HG03565 (cell line): Measurements from ENCODE around the gene UBE2E3.

Experiments
- ATAC-seq: cut with Tn5 transposase; IDR thresholded peaks from one replicate; pipeline ENCODE4 v1.9.1; 2021; ENCODE audit warnings: mild to moderate bottlenecking, moderate library complexity; ENCODE audit not compliant: unreplicated experiment

UBE2E3 gene

GRCh38 chr2:180978903-180979748 lies 1.3 kb upstream of the UBE2E3 start:
- no peak for ATAC-seq

DNA sequence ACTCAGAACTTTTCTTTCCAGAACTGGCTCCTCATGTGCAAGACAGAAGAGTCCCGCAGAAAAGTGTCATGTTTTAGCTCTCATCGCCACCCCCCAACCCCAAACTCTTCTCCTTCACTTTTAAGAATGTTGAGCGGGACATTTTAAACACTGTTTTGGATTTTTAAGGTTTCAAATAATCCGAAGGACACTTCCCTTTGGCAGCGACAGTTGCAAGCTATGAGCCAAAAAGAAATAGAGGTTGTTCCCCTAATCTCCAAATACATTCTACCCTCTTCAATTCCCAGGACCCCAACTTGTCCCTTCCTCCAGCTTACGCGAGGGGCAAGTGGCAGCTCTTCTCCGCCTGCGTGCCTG lies 678 bp upstream of the UBE2E3 start:
- no peak for ATAC-seq

DNA sequence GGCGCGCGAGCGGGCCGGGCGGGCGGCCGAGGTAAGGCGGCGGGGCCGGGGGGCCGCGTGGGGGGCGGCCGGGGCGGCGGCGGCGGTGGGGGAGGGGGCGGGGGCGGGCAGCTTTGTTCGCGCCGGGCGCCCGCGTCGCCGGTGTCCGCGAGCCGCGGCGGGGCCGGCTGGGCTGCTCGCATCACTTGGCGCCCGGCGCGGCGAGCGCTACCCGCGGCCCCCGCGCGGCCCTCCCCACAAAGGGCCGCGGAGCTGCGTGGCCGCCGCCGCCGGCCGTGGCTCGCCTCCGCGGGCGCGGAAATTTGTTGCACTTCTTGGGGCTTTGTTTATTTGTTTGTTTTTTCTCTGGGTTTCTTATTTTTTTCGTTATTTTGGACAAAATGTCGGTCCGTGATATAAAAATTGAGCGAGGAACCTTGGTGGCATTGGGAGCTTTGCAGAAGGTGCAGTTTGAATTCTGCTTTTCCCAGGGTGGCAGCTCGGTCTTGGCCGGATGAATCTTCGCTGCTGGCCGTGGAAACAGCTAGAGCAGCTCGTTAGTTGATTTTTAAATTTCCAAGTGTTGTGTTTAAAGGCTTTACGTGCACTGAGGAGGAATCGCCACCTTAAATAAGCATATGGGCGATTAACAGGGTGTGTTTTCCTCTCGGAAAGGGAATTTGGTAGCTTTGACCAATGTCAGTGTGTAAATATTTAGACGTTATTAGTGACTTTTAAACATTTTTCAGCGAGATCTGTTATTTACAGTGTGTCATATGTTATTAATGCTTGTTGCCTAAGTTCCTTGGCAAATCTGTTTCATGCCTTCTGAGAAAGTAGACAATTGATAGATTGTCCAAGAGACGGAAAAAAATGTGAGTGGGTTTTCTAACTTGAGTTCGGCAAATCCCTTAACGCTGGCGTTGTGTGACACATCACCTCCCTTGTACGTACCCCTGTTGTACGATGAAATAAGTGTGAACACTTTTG lies 822 bp downstream of the UBE2E3 start:
- no peak for ATAC-seq

DNA sequence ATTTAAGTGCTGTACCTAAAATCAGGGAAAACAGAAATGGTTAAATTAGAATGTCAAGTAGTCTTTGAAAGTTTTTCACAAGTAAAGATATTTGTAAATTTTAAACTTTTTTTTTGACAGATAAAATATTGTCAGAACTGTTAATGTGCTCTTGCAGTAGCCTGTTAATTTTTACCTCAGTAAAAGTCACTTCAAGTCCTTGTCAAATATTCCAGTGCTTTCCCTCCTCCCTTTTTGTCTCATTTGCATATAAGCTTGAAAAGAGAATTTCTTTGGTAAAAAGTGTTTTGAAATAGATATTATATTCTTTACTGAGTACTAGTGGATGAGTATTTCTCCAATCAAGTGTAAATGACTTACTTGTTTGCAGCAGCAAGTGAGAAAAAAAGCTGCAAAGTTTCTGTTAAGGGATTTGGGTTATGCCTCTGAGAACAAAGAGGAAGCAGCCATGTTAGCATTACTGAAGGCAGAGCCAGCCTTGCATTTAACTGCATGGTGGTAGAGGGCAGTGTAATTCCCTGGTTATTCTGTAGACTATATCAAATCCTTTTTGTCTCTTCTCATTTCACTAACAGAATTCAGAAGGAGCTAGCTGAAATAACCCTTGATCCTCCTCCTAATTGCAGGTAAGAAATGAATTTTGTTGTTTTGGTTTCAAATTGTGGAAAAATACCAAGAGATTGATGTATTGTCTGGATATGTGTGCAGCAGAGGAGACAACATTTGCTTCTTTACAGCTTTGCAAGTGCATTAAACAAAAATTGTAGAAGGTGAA lies 3.2 kb downstream of the UBE2E3 start:
- peak; percentile 32 for ATAC-seq

- no peak for ATAC-seq
Measured at GRCh38 chr2:180985771-180986395, 5.5 kb downstream of the UBE2E3 start.

DNA sequence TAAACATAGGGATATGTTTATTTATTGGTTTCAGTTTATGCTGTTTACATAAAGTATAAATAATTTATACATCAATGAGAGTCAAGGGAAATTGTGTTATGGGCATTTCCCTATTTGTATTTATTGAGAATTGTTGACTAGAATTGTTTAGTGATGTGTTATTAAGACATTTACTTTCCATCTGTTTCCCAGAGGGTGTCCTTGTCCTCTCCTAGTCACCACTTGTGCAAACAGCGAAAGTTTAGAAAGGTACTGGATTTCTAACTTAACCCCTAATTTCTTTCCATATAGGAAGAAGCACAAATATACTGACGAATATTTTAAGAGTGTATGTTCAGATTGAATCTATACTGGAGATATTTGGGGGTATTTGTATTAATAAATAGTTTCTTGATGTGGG lies 6.7 kb downstream of the UBE2E3 start:
- no peak for ATAC-seq

DNA sequence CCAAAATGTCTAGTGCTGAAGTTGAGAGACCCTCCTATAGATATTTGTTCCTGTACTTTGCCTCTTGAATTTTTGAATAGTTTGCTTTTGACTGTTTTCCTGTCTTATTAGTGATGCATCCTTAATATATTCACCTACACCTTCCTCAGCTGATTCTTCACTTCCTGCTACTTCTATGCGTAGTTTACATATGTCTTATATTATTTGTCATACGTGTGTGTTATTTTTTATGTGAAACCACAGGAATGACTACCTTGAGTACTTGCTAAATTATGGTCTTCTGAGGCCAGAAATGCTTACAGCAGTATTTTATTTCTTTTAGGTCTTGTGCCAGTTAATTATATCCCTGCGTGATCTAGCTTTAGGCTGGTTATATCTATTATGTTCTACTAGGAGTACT lies 9.9 kb downstream of the UBE2E3 start:
- ATAC-seq = no peak

- no peak for ATAC-seq
Measured at GRCh38 chr2:180990794-180991193, 10.4 kb downstream of the UBE2E3 start.

GRCh38 chr2:180991361-180991760 lies 11.0 kb downstream of the UBE2E3 start:
- no peak for ATAC-seq

GRCh38 chr2:180991820-180992219 lies 11.4 kb downstream of the UBE2E3 start:
- peak; percentile 80 for ATAC-seq

DNA sequence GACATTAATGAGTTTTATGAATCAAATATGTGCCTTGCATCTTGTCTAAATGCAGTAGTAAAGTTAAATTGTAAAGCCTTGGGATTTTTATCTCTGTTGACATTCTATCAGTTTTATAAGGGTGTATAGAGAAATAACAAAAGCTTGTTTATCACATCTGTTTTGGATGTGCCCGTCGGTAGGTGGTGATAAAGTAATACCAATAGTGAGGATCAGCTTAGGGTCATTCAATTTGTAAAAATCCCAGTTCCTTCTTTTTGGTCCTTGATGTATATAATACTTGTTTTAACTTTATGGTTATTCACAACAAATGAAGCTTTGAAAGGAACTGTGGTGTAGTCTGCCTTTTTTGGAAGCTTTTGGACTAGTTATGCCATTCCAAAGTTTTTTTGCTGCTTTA lies 12.6 kb downstream of the UBE2E3 start:
- ATAC-seq = no peak

DNA sequence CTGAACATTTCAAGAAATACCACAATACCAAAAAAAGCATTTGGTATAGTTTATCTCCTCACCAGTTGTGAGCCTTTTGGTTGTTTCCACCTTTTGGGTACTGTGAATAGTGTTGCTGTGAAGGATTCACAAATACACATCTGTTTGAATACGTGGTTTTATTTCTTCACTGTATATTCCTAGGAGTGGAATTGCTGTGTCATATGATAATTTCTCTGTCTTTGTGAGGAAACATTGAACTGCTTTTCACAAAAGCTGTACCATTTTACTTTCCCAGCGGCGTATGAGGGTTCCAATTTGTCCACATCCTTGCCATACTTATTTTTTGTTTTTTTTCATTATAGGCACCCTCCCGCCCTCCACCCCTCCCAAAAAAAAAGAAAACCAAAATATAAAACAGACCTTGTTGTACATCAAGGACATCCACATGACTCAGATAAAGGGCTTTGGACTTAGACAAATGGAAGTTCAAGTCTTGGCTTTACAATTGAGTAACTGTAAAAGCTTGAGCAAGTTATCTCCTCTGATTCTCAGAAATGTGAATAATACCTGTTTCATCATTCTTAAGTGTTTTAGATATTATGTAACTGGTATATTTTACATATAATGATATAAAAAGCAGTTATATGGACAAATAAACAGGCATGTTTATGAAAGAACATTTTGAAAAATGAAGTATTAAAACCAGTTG lies 19.0 kb downstream of the UBE2E3 start:
- no peak for ATAC-seq

DNA sequence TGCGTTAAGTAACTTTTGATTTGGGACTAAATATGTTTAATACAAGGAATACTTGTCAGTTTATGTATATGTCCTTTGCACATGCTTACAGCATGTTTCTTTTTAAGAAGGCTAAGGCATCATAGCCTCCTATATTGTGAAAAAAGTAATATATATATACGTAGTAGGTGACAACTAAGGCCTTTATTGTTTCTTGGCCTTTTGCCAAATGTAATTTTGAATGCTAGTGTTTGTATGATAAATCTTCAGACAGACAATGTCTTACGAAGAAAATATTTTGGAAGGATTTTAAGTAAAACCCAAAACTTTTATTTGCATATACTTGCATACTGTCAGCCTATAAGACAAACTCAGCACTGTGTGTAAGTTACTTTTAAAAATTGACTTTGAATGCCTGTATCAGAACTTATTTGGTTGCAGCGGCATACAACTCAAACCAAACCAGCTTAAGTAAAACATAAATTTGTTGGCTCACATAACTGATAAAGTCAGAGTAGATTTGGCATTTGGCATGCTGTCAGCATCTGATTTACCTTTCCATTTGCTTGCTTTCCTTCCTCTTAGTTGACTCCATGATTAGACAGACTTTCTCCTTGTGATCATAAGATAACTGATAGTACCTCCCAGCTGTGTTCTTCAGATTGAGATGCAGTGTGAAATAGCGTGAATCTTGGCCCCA lies 24.4 kb downstream of the UBE2E3 start:
- ATAC-seq = no peak

DNA sequence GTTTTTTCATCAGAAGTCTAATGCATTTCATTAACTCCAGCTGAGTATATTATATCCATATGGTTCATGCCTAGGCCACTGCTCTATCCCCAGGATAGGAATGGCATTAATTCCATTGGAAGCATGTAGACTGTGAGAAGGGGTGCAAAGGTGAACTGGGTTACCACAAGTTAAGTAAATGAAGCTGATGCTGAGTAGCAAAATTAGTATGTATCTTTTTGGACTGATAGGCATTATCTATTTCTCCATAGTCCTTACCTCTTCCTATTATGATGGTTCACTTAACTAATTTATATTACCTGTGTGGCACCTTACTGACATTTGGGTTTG lies 24.9 kb downstream of the UBE2E3 start:
- no peak for ATAC-seq

- ATAC-seq = no peak
Measured at GRCh38 chr2:181005809-181006208, 25.4 kb downstream of the UBE2E3 start.

- no peak for ATAC-seq
Measured at GRCh38 chr2:181007086-181007837, 26.9 kb downstream of the UBE2E3 start.

- no peak for ATAC-seq
Measured at GRCh38 chr2:181008407-181008806, 28.0 kb downstream of the UBE2E3 start.

DNA sequence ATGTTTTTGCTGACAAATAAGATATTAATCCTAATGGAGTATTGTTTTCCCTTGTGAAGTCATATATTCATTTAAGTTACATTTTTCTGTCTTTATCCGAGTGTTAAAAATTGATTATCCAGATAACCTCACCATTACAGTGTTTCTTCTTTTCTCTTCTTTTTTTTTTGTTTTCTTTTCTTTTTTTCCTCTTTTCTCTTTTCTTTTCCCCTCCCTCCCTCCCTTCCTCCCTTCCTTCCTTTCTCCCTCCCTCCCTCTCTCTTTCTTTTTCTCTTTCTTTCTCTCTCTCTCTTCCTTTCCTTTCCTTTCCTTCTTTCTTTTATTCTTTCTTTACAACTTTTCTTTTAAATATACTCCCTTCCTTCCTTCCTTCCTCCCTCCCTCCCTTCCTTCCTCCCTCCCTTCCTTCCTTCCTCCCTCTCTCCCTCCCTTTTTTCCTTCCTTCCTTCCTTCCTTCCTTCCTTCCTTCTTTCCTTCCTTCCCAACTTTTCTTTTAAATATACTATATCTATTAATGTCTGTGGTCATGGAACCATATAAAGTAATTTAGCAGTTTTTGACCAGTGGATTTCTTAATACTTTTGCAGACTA lies 40.9 kb downstream of the UBE2E3 start:
- ATAC-seq = no peak

DNA sequence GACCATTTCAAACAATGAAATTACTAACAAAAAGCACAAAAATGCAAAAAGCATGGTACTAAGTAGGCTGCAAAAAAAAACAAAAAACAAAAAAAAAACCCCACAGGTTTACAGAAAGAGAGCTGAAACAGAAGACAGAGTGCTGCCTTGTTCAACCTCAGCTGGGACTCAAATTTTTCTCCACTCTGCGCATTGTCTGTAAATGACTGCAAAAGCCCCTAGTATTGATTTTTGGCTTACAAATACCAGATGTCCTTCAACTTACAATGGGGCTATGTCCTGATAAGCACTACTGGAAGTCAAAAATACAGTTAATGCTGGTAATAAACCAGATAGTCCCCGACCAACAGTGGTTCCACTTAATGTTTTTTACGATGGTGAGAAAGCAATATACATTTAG lies 42.2 kb downstream of the UBE2E3 start:
- ATAC-seq = no peak
